GM20000 (cell line): Measurements from ENCODE around the gene DPP10.

Experiments
- DNase-seq: peaks from one replicate; pipeline ENCODE4 v3.0.0; 2012; ENCODE audit warnings: low spot score
- TF ChIP-seq, protein P1 (sequence below): IDR thresholded peaks from 2 replicates; pipeline ENCODE4 v1.5.1; 2012; ENCODE audit warnings: mild to moderate bottlenecking, control low read depth; ENCODE audit errors: extremely low read depth, missing control alignments

Gene DPP10

DNA sequence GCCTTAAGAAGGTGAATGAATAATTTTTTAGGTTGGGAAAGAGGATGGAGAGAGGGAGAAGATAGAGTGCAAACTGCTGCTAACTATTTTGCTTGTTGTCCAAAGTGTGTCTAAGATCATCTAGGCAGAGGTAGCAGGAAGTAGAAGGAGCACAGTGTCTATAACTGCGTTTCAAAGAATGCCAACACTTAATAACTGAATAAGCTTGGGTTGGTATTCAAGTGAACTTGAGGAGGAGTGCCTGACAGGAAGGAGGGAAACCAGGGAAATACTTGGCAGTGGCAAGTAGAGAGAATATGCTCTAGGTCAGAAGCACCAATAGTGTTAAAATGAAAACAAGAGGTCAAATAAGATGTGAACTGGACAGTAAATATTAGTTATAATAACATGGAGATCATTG lies 155.9 kb downstream of the DPP10 start:
- DNase-seq, result no peak
- TF ChIP-seq, protein P1, sequence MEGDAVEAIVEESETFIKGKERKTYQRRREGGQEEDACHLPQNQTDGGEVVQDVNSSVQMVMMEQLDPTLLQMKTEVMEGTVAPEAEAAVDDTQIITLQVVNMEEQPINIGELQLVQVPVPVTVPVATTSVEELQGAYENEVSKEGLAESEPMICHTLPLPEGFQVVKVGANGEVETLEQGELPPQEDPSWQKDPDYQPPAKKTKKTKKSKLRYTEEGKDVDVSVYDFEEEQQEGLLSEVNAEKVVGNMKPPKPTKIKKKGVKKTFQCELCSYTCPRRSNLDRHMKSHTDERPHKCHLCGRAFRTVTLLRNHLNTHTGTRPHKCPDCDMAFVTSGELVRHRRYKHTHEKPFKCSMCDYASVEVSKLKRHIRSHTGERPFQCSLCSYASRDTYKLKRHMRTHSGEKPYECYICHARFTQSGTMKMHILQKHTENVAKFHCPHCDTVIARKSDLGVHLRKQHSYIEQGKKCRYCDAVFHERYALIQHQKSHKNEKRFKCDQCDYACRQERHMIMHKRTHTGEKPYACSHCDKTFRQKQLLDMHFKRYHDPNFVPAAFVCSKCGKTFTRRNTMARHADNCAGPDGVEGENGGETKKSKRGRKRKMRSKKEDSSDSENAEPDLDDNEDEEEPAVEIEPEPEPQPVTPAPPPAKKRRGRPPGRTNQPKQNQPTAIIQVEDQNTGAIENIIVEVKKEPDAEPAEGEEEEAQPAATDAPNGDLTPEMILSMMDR, result no peak

DNA sequence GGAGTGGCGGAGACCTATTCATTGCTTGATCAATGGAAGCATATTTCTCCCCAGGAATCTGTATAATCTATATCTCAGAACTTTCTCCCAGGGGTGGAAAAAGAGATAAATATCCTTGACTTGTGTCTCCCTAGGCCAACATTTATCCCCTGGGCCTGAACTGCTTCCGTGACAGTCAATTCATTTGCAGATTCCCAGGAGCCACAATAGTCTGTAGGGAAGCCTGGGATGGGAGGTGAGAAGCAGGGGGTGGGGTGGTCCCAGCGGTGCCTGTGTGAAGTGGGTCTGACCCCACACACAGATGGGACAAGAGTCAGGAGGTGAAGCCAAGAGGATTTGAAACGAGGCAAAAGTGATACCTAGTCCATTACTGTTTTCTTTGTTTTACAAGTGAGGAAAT lies 166.8 kb downstream of the DPP10 start:
- no peak for DNase-seq
- TF ChIP-seq, protein P1, result no peak

DNA sequence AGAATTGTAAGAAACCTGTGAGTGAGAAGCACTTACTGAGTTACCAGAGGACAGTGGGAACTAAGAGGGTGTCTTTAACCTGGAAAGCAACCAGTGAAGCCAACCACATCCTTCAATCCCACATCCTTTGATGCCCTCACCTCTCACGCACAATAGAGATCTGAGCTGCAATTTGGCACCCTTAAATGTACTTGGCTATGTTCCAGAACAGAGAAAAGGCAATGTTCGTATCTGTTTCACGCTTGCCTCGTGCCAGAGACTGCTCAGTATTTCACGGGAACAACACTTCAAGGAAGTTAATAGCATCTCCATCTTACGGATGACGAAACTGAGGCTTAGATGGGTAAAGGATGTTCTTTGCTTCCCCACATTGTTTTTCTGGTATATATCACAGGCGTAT lies 167.4 kb downstream of the DPP10 start:
- no peak for DNase-seq
- TF ChIP-seq, protein P1, result no peak

DNA sequence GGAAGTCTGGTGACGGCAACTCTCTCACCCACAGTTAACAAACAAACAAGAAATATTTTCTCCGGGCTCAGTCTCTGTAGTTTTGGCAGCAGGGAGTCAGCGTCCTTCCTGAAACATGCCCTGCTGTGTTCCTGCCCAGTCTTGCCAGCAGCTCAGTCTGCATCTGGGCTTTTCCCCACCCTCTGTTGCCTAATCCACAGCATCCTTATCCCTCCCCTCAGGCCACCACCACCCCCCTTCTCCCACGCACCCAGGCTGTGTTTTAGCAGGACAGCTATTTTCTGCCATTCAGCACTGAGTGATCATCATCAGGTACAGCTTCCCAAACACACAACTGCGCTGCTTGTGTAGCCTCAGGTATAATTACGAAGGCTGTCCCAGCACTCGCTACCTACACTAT lies 168.2 kb downstream of the DPP10 start:
- DNase-seq, result no peak
- TF ChIP-seq, protein P1, result no peak

DNA sequence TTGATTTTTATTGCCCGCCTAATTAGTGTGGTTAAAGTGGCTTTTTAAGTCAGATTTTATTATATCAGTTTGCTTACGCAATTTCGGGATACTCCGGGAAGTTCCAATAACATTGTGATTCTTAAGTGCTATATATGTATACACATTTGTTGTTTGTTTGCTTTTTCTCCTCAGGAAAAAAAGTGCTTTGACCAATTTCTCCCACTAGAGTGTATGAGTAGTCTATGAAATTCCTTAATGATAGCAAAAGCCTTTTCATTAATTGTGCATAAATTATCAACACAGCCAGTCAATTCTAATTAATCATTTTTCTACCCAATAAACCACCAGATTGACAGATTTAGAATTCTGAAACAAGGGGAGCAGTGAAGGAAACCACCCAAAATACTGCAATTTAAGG lies 172.2 kb downstream of the DPP10 start:
- TF ChIP-seq, protein P1, result no peak

DNA sequence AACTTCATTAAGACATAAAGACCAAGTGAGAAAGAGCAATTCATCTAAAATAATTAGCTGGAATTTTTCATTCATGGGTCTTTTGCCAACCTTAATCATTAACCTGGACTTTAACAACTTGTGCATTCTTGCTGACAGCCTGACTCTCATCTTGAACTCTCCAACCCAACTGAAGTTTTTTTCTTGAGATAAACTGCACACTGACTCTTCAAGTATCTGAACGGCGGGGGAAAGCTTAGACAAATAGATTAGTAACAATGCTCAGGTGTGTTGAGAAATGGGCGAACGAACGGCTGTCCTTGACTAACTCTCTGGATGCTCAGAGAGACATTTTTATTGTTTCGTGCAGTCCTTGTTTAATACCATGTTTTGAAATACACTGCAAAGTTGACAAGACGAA lies 186.0 kb downstream of the DPP10 start:
- no peak for DNase-seq
- TF ChIP-seq, protein P1, result no peak

More for the DNA sequence above, 172.2 kb downstream of the DPP10 start:
- no peak for DNase-seq

DNA sequence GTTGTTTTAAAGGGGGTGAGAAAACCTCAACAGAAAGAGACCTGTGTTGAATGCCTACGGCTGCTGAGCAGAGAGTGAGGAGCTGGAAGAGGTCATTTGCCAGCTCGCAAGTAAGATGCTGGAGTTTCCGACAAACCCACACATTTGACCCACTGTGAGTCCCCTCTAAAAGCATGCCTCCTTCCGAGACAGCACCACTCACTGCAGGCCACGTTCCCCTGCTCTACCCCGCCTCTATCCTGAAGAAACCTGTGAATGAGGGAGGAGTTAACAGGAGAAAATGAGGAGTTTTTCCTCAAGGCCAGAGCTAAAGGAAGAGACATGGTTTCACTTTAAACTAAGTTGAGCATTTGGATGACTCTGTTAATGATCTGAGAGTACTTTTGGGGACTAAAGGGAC lies 188.7 kb downstream of the DPP10 start:
- TF ChIP-seq, protein P1, result no peak
- DNase-seq, result no peak
